HG03196 (cell line): ENCODE measurements around the gene C7.

Source experiments
- ATAC-seq: cut with Tn5 transposase; IDR thresholded peaks from one replicate; pipeline ENCODE4 v1.9.1; 2021; ENCODE audit not compliant: unreplicated experiment

The C7 gene

DNA sequence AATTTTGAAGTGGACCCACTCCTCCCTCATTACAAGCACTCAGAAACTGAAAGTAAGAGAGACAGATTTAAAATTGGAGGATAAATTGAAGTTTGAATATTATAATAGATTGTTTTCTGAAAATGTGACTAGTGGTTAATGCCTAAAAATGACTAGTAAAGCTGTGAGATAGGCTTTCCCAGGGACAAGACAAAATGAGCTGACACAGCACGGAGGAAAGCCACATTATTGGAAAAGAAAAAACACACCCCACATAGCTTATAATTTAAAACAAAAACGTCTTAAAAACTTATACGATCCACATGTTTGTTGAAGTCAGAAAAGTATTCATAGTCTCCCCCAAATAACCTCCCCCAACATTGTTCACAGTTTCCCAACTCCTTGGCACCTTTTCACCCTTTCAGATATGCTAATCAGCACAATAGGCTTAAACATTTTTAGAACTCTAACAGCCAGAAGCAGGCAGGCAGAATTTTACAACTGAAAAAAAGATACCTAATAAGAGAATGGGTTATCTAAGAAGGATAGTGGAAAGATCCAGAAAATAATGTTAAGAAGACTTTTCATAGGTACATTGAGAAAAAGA, 6.1 kb downstream of the C7 start:
- ATAC-seq: no peak

DNA sequence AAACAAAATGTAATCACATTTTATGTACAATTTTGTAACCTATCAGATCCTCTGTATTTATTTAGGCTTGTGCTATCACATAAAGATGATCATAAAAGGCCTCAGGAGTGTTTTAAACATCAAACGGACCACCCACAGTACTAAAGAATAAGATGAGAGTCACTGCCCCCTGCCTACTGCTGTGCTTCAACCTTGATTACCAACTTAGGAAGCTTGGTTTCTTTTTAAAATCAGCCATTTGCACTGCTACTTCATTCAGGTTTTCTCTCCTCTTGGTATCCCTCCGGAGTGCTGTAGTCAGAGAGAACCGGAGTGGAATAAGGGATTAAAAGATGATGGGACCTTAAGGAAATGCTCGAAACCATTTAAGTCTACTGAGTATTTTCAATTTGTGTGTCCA, 6.9 kb downstream of the C7 start:
- ATAC-seq: no peak

DNA sequence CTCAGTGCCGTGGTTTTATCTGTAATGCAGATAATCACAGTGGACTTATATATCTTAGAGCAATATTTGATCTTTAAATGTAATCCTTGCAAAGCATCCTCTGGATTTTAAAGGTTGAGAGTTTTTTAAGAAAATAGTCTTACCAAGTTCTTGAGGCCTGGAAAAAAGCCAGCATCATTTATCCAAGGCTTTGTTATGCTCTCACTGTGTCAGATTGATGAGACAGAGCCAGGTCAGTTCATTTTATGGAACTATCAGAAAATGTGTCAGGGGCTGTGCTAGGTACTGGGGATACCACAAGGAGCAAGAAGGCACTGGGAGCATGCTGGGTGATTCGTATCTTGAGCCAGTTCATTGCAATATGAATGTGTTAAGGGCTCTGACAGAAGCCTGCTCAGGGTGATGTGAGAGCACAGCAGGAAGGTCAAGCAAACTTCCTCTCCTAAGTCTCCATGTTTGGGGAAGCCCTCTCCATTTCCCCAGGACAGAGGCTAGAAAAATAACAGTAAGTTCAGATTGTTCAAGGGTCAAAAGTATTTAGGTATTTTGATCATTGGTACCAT, 19.7 kb downstream of the C7 start:
- no peak for ATAC-seq

DNA sequence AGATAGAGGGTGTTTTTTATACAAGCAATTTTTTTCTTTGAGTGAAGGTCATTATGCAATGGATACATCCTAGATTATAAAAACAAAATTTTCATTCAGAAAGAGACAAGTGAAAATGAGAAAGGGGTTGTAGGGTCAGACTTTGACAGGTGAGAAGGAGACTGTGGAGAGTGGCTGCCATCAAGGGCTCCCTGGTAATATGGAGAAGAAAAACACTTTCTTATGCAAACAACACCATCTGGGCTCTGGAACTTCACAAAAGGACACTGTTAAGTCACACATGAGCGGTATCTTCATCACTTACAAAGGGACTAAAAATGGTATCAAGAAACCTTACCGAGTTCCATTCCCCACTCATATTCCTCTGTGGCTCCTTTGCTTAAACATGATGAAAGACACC, 23.5 kb downstream of the C7 start:
- ATAC-seq: no peak

DNA sequence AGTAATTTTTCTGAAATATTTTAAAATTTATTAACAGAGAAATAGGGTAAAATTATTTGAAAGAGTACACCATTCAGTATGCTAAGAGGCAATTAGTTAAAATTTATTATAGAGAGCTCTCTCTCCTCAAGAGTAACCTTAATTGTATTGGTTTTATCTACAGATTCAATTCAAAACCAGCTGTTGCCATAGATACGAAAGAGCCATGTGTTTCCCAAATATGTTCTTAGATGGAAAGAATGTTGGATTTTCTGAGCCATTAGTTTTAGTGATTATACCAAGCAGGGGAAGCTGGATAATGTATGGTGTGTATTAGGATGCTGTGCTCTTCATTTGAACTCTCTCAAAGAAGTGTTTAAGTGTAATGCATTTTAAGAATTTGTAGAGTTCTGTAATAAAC, 27.8 kb downstream of the C7 start:
- ATAC-seq: no peak

DNA sequence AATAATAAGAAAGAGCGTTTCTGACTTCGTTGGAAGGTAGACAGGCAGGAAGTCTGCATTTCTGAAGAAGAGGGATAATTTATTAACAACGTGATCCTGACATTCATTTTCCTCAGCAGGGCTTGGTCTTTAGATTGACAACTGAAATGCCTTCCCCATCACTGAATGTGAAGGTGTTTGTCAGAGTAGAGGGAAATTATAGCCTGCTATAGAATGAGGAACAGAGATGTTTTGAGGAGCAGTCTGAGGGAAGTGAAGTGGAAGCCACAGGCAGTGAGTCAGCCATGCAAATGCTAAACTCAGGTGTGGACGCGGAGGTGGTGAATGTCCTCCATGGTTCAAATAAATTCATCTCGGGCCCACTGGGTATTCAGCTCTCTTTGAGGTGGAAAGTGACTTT, 30.5 kb downstream of the C7 start:
- no peak for ATAC-seq

DNA sequence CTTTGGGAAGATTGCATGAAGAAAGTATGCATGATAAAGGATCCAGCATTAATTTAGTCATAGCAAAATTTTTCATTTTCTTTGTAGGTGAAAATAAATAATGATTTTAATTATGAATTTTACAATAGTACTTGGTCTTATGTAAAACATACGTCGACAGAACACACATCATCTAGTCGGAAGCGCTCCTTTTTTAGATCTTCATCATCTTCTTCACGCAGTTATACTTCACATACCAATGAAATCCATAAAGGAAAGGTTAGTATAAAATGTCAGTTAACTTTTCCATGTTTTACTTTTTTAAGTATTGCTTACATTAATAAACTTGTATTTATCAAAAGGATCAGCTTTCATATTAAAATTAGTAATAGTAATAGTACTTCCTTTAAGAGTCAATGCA, 35.8 kb downstream of the C7 start:
- no peak for ATAC-seq

DNA sequence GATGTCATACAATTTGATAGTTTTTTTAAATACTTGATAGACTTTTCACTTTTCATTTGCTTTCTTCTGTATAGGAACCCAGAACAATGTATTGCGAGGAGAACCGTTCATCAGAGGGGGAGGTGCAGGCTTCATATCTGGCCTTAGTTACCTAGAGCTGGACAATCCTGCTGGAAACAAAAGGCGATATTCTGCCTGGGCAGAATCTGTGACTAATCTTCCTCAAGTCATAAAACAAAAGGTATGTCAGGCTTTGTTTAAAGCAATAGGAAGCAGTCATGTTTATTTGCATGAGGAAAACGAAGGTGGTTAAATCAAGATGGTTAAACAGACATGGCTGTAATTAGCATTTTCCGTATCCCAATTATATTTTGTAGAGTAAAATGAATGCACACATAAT, 46.0 kb downstream of the C7 start:
- ATAC-seq: no peak

DNA sequence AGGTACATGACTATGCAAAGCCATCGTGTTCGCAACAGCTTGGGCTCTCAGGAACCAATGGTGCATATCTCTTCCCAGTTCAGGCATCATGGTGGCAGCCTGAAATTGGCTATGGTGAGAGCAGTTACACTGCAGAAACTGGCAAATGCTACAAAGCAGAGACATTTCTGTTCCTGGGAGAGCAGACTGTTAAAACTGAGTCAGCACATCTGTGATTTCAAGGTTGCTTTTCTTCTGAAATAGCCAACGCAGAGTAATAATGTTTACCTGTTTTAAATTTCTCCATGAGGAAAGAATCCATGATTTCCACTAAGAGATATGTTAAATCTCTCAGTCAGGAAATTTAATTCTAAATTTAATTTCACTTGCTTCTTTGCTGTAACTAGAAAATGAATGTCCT, 47.8 kb downstream of the C7 start:
- no peak for ATAC-seq

DNA sequence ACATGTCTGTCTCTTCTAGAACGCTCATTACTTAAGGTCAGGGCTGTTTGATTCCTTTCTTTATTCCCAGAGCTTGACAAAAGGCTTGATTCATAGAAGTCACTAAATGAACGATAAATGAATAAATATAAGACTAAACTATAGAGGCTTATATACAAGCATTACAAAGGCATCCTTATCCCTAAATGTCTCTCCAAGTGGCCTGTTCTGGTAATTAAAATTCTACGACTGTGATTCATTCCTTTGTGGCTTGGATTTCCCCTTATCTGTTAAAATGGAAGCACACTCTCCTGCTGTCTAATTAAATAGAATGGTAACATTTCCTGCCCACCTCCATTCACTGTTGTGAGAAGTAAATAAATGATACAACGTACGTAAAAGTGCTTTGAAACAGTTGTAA, 49.5 kb downstream of the C7 start:
- ATAC-seq: no peak

DNA sequence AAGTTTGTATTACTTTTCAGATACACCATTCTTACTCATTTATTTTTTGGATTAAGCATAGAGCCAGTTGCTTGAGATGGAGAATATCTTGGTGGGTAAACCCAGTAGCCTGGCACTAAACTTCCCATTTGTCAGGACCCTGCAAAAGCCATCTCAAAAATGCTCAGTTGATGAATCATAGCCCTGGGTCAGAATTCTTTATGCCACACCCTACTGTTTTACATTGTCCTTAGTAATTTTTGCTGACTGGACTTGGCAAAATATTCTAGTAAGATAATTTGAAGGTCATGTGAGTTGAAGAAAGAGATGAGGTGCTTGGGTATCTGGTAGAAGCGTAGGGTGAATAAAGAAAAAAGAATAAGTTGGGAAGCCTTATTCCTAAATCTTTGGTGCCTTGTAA, 50.7 kb downstream of the C7 start:
- ATAC-seq: no peak

DNA sequence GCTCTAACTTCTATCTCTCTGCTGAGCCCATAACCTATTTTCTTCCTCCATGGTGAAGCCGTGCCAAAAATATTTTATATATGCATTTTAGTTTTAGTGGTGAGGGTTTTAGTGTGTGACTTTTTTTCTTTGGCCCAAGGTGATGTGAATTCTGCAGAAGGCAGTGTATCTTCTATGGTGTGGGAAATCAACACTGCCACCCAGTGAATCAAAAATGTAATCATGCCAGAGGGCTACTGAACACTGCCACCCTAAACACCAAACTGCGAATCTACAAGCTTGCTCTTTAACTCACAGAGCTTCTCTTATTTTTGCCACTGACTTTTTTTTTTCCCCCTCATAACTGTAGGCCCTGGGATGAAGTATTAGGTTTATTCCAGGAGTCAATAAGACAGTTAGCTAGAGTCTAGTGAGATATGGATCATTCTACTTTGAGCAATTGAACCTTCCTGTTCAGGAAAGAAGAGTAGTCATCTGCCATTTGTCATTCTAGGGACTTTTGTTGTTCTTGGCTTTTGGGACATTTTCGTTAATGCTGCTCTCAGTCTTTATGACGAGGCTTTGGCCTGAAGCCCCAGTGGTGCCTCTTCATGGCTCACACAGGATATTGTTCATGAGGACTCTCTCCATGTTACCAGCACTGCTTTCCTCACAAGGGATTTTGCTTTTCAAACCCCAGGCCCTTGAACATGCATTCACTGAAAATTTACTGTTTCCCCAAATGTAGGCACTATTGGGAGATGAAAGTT, 53.1 kb downstream of the C7 start:
- ATAC-seq: no peak

DNA sequence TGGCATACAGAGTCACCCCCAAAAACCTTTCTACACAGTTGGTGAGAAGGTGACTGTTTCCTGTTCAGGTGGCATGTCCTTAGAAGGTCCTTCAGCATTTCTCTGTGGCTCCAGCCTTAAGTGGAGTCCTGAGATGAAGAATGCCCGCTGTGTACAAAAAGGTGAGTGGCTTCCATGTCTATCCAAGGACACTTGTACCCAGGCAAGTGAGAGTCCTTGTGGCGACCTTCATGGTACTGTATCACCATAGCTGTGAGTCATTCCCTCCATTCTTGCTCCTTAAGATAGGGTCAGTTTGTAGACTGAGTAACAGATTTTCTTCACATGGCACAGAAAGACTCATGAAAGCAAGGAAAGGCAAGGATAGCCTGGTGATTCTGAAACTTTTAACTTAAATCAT, 63.1 kb downstream of the C7 start:
- ATAC-seq: no peak

DNA sequence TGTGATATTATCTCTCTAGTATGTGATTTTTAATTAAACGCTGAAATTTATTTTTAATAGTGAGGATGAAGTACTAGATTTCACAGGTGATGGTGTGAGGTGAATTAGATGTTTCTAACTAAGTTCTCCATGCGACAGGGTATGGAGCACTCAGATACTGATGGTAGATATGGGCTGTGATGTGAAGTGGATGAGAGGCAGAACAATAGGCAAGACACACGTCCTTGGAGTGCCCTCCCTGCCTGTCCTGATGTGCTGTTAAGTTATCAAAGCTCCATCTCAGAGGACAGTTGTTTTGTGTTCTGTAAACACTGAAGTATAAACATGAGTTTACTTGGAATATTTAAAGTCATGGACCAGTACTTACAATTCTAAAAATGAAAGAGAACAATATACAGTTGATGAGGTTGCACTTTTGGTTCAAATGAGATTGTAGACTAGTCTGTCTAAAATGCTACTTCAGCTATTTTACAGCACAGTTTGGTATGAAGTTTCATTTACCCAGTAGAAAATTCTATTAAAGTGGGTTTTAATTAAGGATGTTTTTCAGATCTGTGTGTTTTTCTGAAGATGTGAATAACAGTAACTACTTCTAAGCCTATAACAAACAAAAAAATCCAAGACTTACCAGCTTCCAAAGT, 64.2 kb downstream of the C7 start:
- ATAC-seq: no peak

DNA sequence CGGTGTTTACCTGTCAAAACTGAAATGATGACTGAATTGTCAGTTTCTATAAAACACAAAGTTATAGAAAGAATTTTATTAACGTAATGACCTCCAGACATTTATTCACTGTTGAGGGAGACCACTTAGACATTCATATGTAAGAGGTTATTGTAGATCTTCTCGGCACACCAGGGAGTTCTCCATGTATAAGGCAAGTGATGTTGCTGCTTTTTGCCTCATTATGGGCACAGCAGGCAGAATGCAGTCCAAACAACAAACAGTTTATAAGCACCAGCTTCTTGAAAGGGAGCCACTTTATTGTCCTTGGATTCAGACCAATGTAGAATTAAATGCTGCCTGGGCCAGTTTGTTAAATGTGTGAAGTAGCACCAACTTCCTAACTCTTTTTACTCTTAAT, 66.7 kb downstream of the C7 start:
- ATAC-seq: no peak

DNA sequence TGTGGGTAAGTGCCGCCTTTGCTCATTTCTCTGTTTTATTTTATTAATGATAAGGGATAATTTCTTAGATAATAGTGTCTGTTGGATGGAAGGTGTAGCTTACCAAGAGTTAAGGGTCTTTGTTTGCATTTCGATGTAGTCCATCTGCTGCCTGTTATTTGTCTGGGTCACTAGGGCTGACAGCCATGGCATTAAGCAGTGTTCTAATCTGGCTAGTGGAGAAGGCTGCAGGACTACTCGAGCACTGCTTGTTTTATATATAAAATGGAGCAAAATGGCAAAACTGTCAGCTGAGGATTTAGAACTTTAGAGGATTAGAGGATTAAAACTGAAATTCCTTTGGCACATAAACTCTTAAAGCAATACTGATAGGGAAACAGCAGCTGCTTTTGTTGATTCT, 67.5 kb downstream of the C7 start:
- ATAC-seq: no peak

DNA sequence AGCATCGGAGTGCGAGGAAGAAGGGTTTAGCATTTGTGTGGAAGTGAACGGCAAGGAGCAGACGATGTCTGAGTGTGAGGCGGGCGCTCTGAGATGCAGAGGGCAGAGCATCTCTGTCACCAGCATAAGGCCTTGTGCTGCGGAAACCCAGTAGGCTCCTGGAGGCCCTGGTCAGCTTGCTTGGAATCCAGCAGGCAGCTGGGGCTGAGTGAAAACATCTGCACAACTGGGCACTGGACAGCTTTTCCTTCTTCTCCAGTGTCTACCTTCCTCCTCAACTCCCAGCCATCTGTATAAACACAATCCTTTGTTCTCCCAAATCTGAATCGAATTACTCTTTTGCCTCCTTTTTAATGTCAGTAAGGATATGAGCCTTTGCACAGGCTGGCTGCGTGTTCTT, 72.1 kb downstream of the C7 start:
- ATAC-seq: no peak

DNA sequence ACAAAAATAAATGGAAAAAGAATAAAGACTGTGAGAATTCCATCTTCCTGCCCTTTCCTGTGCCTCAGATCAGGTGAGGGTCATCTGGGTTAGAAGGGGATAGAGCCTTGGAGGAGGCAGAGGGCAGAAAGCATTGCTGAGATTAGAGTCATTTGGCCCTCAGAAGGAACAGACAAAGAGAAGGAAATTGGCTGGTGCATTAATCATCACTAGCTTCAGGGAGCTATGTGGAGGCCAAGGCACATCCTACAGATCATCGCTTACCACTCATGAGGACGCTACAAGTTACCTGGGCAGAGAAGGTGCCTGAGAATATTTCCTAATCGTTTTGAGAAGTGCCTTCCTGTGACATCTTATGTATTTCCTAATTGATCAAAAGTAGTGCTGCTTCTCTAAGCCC, 74.5 kb downstream of the C7 start:
- no peak for ATAC-seq

DNA sequence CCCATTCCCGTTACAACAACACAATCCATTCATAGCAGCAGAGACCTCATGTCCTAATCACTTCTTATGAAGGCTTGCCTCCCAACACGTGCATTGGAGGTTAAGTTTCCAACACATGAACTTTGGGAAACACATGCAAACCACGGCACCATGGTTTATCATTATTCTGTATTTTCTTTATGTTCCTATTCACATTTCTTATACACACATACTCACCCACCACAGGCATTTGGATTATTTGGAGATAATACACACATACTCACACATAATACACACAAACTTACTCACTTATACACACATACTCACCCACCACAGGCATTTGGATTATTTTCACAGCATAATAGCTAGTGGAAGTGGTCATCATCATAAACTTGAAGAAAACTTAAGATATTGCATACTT, 75.6 kb downstream of the C7 start:
- ATAC-seq: no peak

DNA sequence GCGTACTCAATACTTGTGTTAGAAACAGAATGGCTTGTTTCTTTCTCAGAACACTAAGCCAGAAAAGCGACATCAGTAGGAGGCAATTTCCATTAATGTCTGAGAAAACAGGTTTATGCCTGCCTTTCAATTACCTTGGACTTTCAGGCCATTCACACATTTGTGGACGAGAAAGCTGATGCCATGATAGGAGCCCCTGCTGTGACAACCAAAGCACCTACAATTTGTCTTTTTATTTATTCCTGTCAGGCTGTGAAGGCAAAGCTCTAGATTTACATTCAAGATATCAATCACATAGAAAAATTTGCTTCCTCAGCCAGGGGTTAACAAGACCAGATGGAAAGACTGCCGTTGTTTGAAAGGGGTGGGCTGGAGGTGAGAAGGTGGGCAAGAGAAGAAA, 76.2 kb downstream of the C7 start:
- no peak for ATAC-seq

DNA sequence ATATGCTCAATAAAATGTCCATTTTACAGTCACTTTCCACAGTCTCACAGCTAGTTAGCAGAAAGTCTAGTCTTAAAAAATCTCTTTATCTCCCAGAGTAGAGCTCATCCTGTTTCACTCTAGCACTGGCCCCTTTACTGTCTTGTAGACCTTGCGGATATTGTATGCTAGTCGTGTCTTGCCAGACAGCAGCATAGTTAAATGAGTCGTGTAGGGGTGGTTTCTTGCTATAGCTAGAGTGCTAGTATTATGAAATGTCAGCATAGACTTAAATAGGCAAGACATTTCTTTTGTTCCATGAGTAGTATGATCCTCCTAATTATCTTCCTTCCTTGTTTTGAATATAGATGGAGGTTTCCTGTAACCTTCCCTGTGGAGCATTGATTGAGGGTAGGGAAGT, 77.4 kb downstream of the C7 start:
- ATAC-seq: no peak

DNA sequence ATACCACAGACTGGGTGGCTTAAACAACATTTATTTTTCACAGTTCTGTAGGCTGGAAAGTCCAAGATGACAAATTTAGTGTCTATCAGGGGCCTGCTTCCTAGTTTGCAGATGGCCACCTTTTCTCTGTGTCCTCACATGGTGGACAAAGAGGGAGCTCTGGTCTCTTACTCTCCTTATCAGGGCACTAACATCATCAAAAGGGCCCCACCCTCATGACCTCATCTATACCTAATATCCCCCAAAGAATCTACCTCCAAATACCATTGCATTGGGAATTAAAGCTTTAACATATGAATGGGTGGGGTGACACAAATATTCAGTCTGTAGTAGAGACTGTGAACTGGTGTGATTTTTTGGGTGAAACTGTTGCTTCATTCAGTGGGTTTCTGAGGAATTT, 78.1 kb downstream of the C7 start:
- ATAC-seq: no peak
